Loucy (cell line): ENCODE measurements around the gene NHSL1.

Source experiments
- H2AFZ ChIP-seq: fragments of 200-600 bp; sonication (generic); 2 replicates; pipeline ENCODE4 v1.6.0; 2016; ENCODE audit warnings: antibody characterized with exemption, mild to moderate bottlenecking, low read length, moderate library complexity
- H3F3A ChIP-seq: fragments of 200-600 bp; 2 replicates; pipeline ENCODE4 v1.6.0; 2016; ENCODE audit warnings: antibody characterized with exemption, low read depth, mild to moderate bottlenecking
- H3K27me3 ChIP-seq: fragments of 200-600 bp; sonication (generic); 2 replicates; pipeline ENCODE4 v1.6.1; 2014; ENCODE audit warnings: low read length, mild to moderate bottlenecking; ENCODE audit not compliant: insufficient read depth, poor library complexity, severe bottlenecking
- H3K36me3 ChIP-seq: fragments of 200-600 bp; sonication (generic); 2 replicates; pipeline ENCODE4 v1.6.1; 2016; ENCODE audit warnings: low read length; ENCODE audit not compliant: insufficient read depth
- H3K4me1 ChIP-seq: fragments of 200-600 bp; sonication (generic); 2 replicates; pipeline ENCODE4 v1.5.1; 2014; ENCODE audit warnings: low read length, mild to moderate bottlenecking; ENCODE audit not compliant: insufficient read depth, poor library complexity, severe bottlenecking
- H3K4me2 ChIP-seq: fragments of 200-600 bp; sonication (generic); 2 replicates; pipeline ENCODE4 v1.6.0; 2014; ENCODE audit warnings: antibody characterized with exemption, low read length, low read depth, mild to moderate bottlenecking; ENCODE audit not compliant: poor library complexity, severe bottlenecking
- H3K4me3 ChIP-seq: fragments of 200-600 bp; sonication (generic); 2 replicates; pipeline ENCODE4 v1.5.1; 2014; ENCODE audit warnings: low read length, mild to moderate bottlenecking, mixed read lengths; ENCODE audit not compliant: poor library complexity, severe bottlenecking
- H3K79me2 ChIP-seq: fragments of 200-600 bp; sonication (generic); 2 replicates; pipeline ENCODE4 v1.6.1; 2014; ENCODE audit warnings: low read length; ENCODE audit not compliant: insufficient read depth
- H3K9ac ChIP-seq: fragments of 200-600 bp; sonication (generic); 2 replicates; pipeline ENCODE4 v1.6.0; 2014; ENCODE audit warnings: mild to moderate bottlenecking, low read depth, low read length, moderate library complexity; ENCODE audit not compliant: poor library complexity, severe bottlenecking
- H3K9me2 ChIP-seq: fragments of 200-600 bp; sonication (generic); replicated peaks from 2 replicates; pipeline ENCODE4 v1.6.1; 2016; ENCODE audit warnings: low read depth, low read length, mixed read lengths
- H3K9me3 ChIP-seq: fragments of 200-600 bp; sonication (generic); 2 replicates; pipeline ENCODE4 v1.6.1; 2014; ENCODE audit warnings: mild to moderate bottlenecking, antibody characterized with exemption, low read length, low read depth; ENCODE audit not compliant: insufficient read depth
- H4K20me1 ChIP-seq: fragments of 200-600 bp; sonication (generic); 2 replicates; pipeline ENCODE4 v1.6.0; 2014; ENCODE audit warnings: antibody characterized with exemption, low read length, mild to moderate bottlenecking; ENCODE audit not compliant: insufficient read depth, poor library complexity, severe bottlenecking
- CTCF ChIP-seq: fragments of 200-600 bp; sonication (generic); conservative IDR thresholded peaks from 2 replicates; pipeline ENCODE4 v1.5.1; 2014; ENCODE audit warnings: mild to moderate bottlenecking, antibody characterized with exemption, low read length
- EZH2phosphoT487 ChIP-seq: fragments of 200-600 bp; IDR thresholded peaks from 2 replicates; pipeline ENCODE4 v1.6.1; 2018; ENCODE audit warnings: antibody characterized with exemption, mild to moderate bottlenecking, moderate library complexity, borderline replicate concordance

NHSL1 gene

GRCh38 chr6:138529478-138529877 is 30.2 kb upstream of the NHSL1 start:
- H4K20me1 ChIP-seq: no peaks in the 10 kb centered on the region
- H3K4me3 ChIP-seq: no peak overlapping the region
- H3K36me3 ChIP-seq: no peaks in the 10 kb centered on the region
- no peaks in the 10 kb centered on the region for H3K4me1 ChIP-seq
- H3K9me2 ChIP-seq: no peaks in the 10 kb centered on the region
- H3K9ac ChIP-seq: no peak overlapping the region
- no peak overlapping the region for H2AFZ ChIP-seq
- no peak overlapping the region for H3K4me2 ChIP-seq
- H3K79me2 ChIP-seq: no peaks in the 10 kb centered on the region
- H3K27me3 ChIP-seq: no peaks in the 10 kb centered on the region
- TF ChIP-seq CTCF: no peak
- TF ChIP-seq EZH2phosphoT487: no peak
- H3K9me3 ChIP-seq: no peaks in the 10 kb centered on the region
- no peaks in the 10 kb centered on the region for H3F3A ChIP-seq

- Histone ChIP-seq H3K4me3 (no peak overlapping the region), H3K9me2 (no peaks in the 10 kb centered on the region), H3K9ac (no peak overlapping the region), H3K36me3 (no peaks in the 10 kb centered on the region), H3K4me1 (no peaks in the 10 kb centered on the region), H4K20me1 (no peaks in the 10 kb centered on the region), H3K4me2 (no peak overlapping the region), H2AFZ (no peak overlapping the region), H3K27me3 (no peaks in the 10 kb centered on the region), H3K9me3 (no peaks in the 10 kb centered on the region), H3K79me2 (no peaks in the 10 kb centered on the region), H3F3A (no peaks in the 10 kb centered on the region)
- TF ChIP-seq CTCF (no peak), EZH2phosphoT487 (no peak)
These were observed 29.7 kb upstream of the NHSL1 start for GRCh38 chr6:138528956-138529355.

- Histone ChIP-seq H3K4me3 (no peak overlapping the region), H3K4me2 (no peak overlapping the region), H3K9me2 (no peaks in the 10 kb centered on the region), H3F3A (no peaks in the 10 kb centered on the region), H3K9me3 (no peaks in the 10 kb centered on the region), H3K79me2 (no peaks in the 10 kb centered on the region), H3K27me3 (no peaks in the 10 kb centered on the region), H3K9ac (no peak overlapping the region), H3K4me1 (no peaks in the 10 kb centered on the region), H4K20me1 (no peaks in the 10 kb centered on the region), H3K36me3 (no peaks in the 10 kb centered on the region), H2AFZ (no peak overlapping the region)
- no peak for TF ChIP-seq CTCF
- TF ChIP-seq EZH2phosphoT487: no peak
These were observed 28.8 kb upstream of the NHSL1 start for GRCh38 chr6:138528137-138528536.
